HCT116 (cell line): ENCODE measurements around the gene PDLIM5.

Source experiments
- EZH2phosphoT487 ChIP-seq: fragments of 200-600 bp; IDR thresholded peaks from 2 replicates; pipeline ENCODE4 v1.6.1; 2018; ENCODE audit warnings: antibody characterized with exemption, borderline replicate concordance
- TF ChIP-seq, protein P1 (sequence below), 3 experiments: fragments of 200-600 bp in 1 of 3; sonication (generic) in 1 of 3; IDR thresholded peaks in 2 of 3; conservative IDR thresholded peaks in 1 of 3; 2 replicates each; pipeline ENCODE4 v1.5.1; 2012 to 2017; ENCODE audit warnings: low read depth in 2 of 3, low read length in 2 of 3, antibody characterized with exemption in 1 of 3, borderline replicate concordance in 1 of 3, control low read depth in 1 of 3, mild to moderate bottlenecking in 1 of 3, mixed read lengths in 1 of 3, mixed run types in 1 of 3, moderate library complexity in 1 of 3; ENCODE audit not compliant: insufficient read depth in 1 of 3
- TF ChIP-seq, protein P2 (sequence below): IDR thresholded peaks from 2 replicates; pipeline ENCODE4 v1.6.1; 2012; ENCODE audit warnings: low read depth

DNA sequence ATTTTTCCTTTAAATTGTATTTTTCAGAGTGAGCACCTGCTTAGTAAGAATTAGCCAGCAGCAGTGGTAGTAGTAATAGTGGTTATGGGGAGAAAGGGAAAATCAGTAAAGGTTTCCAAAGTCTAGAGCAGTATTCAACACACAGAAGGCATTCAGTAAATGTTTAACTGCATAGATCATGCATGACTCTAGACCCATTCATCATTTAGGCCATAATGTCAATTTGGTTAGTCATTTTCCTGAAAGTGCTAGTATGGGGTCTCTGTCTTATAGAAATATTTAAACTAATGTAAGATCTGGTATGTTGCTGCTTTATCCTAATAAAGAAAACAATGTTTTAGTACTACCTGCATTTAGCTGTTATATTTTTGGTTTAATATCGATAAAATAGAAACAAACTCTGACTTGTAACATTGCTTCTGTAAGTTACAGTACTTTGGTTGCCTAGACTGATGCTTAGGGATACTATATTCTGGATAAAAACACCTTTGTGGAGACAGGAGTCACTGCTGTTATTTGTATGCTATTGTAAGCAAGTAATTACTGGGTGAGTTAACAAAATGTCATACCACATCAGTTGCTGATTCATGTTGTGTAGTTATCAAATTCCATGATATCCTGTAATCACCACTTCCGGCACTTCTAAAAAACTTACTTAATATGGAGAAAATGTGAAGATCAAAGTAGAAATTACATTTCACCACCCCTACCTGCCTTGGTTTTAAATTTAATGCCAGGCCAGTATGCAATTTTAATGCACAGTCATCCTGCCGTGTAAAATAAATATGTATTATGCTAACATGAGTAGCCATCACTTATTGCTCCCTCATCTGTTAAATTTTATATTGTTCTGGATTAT, 190.2 kb downstream of the PDLIM5 start:
- TF ChIP-seq, protein P1, sequence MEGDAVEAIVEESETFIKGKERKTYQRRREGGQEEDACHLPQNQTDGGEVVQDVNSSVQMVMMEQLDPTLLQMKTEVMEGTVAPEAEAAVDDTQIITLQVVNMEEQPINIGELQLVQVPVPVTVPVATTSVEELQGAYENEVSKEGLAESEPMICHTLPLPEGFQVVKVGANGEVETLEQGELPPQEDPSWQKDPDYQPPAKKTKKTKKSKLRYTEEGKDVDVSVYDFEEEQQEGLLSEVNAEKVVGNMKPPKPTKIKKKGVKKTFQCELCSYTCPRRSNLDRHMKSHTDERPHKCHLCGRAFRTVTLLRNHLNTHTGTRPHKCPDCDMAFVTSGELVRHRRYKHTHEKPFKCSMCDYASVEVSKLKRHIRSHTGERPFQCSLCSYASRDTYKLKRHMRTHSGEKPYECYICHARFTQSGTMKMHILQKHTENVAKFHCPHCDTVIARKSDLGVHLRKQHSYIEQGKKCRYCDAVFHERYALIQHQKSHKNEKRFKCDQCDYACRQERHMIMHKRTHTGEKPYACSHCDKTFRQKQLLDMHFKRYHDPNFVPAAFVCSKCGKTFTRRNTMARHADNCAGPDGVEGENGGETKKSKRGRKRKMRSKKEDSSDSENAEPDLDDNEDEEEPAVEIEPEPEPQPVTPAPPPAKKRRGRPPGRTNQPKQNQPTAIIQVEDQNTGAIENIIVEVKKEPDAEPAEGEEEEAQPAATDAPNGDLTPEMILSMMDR (IDR thresholded peaks at IDR 0.05 in 2 of 3, conservative IDR thresholded peaks at IDR 0.05 in 1 of 3; ENCODE audit: borderline replicate concordance in 1 of 3, insufficient read depth in 1 of 3, low read depth in 2 of 3, low read length in 2 of 3), result no peak
- no peak for TF ChIP-seq EZH2phosphoT487
- TF ChIP-seq, protein P2, sequence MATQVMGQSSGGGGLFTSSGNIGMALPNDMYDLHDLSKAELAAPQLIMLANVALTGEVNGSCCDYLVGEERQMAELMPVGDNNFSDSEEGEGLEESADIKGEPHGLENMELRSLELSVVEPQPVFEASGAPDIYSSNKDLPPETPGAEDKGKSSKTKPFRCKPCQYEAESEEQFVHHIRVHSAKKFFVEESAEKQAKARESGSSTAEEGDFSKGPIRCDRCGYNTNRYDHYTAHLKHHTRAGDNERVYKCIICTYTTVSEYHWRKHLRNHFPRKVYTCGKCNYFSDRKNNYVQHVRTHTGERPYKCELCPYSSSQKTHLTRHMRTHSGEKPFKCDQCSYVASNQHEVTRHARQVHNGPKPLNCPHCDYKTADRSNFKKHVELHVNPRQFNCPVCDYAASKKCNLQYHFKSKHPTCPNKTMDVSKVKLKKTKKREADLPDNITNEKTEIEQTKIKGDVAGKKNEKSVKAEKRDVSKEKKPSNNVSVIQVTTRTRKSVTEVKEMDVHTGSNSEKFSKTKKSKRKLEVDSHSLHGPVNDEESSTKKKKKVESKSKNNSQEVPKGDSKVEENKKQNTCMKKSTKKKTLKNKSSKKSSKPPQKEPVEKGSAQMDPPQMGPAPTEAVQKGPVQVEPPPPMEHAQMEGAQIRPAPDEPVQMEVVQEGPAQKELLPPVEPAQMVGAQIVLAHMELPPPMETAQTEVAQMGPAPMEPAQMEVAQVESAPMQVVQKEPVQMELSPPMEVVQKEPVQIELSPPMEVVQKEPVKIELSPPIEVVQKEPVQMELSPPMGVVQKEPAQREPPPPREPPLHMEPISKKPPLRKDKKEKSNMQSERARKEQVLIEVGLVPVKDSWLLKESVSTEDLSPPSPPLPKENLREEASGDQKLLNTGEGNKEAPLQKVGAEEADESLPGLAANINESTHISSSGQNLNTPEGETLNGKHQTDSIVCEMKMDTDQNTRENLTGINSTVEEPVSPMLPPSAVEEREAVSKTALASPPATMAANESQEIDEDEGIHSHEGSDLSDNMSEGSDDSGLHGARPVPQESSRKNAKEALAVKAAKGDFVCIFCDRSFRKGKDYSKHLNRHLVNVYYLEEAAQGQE, result no peak
